Airway epithelial cell (primary cell): ENCODE measurements around the gene IFI27L2. TPM values are rescaled to one million over a fixed set of nuclear protein-coding genes. Genes with fewer than 3 reads are reported as not detected.

Source experiments
- total RNA-seq: library from RNA; depleted of rRNA; stranded (reverse); fragments of >200 nt; gene quantifications from 2 replicates; pipeline ENCODE4 v1.2.3, GENCODE V29; 2015

The IFI27L2 gene
- total RNA-seq = 154 and 235 TPM in 2 replicates

GRCh38 chr14:94129111-94129757, at the start of gene IFI27L2:
IFI27L2 (minus strand) TSS chr14:94129604; CDS start chr14:94129564, 40 bp downstream.

GRCh38 chr14:94173885-94174603, 44.6 kb upstream of the IFI27L2 start, which contains the start of gene PPP4R4:
PPP4R4 (plus strand) TSS chr14:94174322; CDS start chr14:94174466, 144 bp downstream.

DNA sequence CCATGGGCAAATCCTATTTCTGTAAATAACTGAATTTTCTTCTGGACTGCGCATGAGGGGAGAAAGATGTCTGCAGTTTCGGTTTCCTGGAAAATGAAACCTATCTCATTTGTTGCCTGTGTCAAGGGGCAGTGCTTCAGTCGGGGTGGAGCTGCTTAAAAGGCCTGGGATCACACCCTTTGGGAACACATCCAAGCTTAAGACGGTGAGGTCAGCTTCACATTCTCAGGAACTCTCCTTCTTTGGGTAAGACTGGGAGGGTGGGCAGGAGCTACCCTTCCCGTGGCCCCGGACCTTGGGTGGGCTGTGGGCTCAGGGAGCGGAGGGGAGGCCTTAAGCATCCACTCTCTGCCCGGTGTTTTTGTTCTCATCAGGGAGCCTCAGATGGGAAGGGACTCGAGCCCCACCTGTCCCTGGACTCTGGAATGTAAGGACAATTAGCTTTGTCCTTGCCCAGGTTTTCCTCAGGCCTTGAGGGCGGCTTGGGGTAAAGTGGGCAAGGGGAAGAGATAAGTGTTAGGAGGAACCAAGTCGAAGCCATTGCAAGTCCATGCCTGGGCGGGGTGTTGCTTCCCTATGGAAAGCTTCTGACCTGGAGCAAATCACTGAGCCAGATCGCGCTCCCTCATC, 18.7 kb downstream of the IFI27L2 start, which contains the start of gene IFI27:
TSS of gene IFI27 (plus strand) at position 185 of the 630 bp plus-strand sequence.

GRCh38 chr14:94080621-94081385, 48.6 kb downstream of the IFI27L2 start, which contains the start of the genes DDX24 and IFI27L1:
DDX24 (minus strand) TSS chr14:94081202; CDS start chr14:94079742, 1,460 bp downstream.
IFI27L1 (plus strand) TSS chr14:94081310; CDS start chr14:94096938, 15,628 bp downstream.

Other genes with a start within 250 kb of the IFI27L2 start
- 0.09 and 0.99 TPM in 2 replicates for gene FAM181A, start 202.3 kb downstream of the IFI27L2 start, total RNA-seq
- 0.65 and 0.99 TPM in 2 replicates for gene ASB2, start 153.0 kb downstream of the IFI27L2 start, total RNA-seq
- not detected in 2 replicates for gene CCDC197, start 132.3 kb downstream of the IFI27L2 start, total RNA-seq
- 3.8 and 5.3 TPM in 2 replicates for gene OTUB2, start 103.3 kb downstream of the IFI27L2 start, total RNA-seq
- 112 and 120 TPM in 2 replicates for gene DDX24, start 48.4 kb downstream of the IFI27L2 start, total RNA-seq
- gene IFI27L1, start 48.3 kb downstream of the IFI27L2 start, total RNA-seq = 4.6 and 13.4 TPM in 2 replicates
- 0.49 and 72.5 TPM in 2 replicates for gene IFI27, start 18.9 kb downstream of the IFI27L2 start, total RNA-seq
- 6.3 and 8.9 TPM in 2 replicates for gene PPP4R4, start 44.7 kb upstream of the IFI27L2 start, total RNA-seq
- not detected in 2 replicates for gene SERPINA10, start 163.7 kb upstream of the IFI27L2 start, total RNA-seq
- gene SERPINA6, start 193.7 kb upstream of the IFI27L2 start, total RNA-seq = not detected in 2 replicates
- gene SERPINA2, start 237.1 kb upstream of the IFI27L2 start, total RNA-seq = not detected in 2 replicates